MM.1S (cell line): ENCODE data around the gene NCF2.

ENCODE experiments used
- EZH2phosphoT487 ChIP-seq: fragments of 300-600 bp; sonication (generic); IDR thresholded peaks from 2 replicates; pipeline ENCODE4 v1.6.1; 2018; ENCODE audit warnings: antibody characterized with exemption, low read length
- TF ChIP-seq, protein P1 (sequence below): fragments of 300-600 bp; sonication (generic); IDR thresholded peaks from 2 replicates; pipeline ENCODE4 v1.5.1; 2016; ENCODE audit warnings: antibody characterized with exemption, low read length, mixed read lengths

DNA sequence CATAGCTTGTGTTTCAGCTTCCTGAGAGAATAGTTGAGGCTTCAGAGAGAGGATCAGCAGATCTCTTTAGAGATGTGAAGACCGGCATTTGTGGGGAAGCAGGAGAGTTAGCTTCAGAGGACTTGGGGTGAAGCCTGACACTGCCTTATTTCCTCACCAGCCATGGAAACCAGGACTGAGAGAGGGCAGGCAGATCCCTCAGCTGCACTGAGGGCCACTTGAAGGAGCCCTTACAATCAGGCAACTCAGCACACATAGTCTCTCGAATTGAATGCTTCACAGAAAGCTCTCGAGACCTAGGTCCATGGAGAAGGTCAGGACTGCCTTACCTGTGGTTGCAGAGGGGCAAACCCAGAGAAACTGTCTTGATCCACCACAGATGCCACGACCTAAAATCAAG, 19.8 kb downstream of the NCF2 start:
- TF ChIP-seq, protein P1, sequence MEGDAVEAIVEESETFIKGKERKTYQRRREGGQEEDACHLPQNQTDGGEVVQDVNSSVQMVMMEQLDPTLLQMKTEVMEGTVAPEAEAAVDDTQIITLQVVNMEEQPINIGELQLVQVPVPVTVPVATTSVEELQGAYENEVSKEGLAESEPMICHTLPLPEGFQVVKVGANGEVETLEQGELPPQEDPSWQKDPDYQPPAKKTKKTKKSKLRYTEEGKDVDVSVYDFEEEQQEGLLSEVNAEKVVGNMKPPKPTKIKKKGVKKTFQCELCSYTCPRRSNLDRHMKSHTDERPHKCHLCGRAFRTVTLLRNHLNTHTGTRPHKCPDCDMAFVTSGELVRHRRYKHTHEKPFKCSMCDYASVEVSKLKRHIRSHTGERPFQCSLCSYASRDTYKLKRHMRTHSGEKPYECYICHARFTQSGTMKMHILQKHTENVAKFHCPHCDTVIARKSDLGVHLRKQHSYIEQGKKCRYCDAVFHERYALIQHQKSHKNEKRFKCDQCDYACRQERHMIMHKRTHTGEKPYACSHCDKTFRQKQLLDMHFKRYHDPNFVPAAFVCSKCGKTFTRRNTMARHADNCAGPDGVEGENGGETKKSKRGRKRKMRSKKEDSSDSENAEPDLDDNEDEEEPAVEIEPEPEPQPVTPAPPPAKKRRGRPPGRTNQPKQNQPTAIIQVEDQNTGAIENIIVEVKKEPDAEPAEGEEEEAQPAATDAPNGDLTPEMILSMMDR, result no peak
- TF ChIP-seq EZH2phosphoT487, result no peak
